Measurements from ENCODE around the gene ATP11A.
A peak's percentile ranks its signal among the peaks of the same experiment; 100 is the strongest.
"Not testable (repeated sequence)": the region's sequence is repeated elsewhere in the genome, so short reads cannot be mapped to it uniquely, and the experiment has no call there.

The ATP11A gene

GRCh38 chr13:112692586-112692985 lies 2.7 kb downstream of the ATP11A start:
- DNase-seq (ENCODE audit: low spot score), result no peak

DNA sequence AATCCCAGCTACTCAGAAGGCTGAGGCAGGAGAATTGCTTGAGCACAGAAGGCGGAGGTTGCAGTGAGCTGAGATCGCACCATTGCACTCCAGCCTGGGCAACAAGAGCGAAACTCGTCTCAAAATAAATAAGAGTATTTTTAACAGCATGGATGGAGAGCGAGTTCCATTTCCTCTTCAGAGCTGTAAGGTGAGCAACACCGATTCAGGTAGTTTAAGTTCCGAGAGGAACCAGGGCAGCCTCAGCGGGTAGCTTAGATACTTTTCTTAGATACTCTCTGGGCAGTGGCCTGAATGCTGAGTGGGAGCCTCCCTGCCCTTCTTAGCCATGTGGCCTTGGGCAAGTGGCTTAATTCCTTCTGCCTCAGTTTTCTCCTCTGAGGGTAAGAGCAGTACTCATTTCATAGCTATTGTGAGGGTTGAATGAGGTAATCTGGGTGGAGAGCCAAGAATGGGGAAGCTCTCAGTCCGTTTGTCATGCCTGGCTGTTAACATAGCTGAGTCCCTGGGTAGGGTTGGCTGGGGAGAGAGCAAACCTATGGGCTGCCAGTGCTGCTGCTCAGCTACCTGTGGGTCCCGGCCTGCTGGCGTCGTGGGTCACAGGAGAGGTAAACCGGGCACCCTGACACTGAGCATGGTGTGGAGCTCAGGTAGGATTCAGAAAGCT lies 4.1 kb downstream of the ATP11A start:
- peak; percentile 27 for DNase-seq (ENCODE audit: low spot score)

DNA sequence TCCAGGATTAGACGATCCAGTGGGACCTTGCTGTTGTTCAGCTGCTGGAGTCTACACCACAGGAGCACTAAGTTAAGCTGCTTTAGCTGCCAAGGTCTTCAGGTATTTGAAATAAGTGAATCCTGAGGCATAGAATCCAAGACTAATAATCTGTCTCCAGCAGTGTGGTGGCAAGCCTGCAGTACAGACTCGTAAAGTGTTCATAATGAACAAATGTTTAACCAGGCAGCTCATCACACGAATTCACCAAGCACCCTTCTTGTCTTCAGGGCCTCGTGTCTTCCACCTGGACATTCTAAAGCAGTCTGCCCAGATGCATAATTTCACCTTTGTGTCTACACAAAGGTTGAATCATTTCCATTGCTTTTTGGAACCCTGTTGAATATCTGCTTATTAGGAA lies 5.3 kb downstream of the ATP11A start:
- DNase-seq (ENCODE audit: low spot score), result no peak

DNA sequence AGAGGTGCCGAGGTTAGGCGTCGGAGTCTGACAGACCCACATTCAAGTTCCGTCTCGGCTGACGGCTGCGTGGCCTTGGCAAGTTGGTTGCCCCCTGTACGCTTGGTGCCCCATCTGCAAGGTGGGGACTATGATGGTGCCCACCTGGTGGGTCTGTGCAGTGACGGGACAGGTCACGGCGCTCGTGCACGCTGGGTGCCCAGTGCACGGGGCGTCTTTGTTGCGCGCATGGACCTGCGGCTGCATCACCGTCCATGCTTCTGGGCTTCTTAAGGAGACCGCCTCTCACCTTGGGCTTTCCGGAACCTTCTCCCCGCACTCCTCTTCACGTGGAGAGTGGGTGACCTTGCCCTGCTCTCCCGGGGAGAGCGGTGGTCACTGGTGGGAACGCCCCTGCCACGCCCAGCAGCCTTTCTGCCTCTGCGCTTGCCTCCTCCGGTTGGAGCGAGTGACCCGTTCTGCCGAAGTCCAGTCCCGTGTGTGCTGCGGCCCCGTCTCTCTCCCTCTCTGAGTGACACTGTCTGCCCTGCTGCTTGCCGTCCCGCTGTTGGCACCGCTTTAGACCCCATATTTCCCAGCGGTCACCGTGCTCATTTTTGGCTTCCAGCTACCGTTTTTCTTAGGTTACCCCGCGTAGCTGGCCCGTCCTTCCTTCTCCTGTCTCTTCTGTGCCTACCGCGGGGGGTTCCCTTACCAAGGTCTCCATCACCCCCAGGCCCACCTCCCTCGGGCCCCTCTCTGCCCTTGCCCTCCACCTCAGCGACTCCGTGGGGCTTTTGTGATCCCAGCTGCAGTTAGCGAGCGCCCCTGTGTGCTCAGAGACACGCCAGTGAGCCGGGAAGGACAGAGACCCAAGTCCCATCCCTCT lies 6.4 kb downstream of the ATP11A start:
- no peak for DNase-seq (ENCODE audit: low spot score)

DNA sequence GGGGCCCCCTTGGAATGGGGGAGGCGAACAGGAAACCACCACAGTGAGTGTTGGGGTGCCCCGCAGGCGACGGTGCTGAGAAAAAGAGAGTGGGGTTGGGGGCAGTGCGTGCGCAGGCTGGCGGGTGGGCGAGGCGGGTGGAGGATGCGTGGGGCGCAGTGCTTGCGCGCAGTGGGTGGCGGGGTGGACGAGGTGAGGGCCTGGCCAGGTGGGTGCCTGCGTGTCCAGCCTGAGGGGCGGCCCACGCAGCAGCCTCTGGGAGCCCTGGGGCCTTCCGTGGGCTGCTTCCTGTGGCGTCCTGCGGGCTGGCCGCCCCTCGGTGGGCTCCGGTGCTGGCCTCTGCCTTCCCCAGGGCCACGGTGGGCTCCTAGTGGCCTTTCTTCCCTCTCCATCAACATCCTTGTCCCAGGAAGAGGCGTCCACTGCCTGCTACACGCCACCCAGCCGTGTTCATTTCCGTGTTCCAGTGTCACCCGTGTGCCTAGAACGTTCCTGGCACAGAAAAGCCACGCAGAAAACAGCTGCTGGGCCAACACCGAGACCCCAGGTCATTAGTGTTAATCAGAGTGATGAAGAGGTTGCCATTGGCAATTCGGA lies 7.1 kb downstream of the ATP11A start:
- no peak for DNase-seq (ENCODE audit: low spot score)

- DNase-seq (ENCODE audit: low spot score), result no peak
Observed at GRCh38 chr13:112697756-112698655, 8.2 kb downstream of the ATP11A start.

- DNase-seq (ENCODE audit: low spot score), result no peak
Observed at GRCh38 chr13:112699322-112699918, 9.6 kb downstream of the ATP11A start.

DNA sequence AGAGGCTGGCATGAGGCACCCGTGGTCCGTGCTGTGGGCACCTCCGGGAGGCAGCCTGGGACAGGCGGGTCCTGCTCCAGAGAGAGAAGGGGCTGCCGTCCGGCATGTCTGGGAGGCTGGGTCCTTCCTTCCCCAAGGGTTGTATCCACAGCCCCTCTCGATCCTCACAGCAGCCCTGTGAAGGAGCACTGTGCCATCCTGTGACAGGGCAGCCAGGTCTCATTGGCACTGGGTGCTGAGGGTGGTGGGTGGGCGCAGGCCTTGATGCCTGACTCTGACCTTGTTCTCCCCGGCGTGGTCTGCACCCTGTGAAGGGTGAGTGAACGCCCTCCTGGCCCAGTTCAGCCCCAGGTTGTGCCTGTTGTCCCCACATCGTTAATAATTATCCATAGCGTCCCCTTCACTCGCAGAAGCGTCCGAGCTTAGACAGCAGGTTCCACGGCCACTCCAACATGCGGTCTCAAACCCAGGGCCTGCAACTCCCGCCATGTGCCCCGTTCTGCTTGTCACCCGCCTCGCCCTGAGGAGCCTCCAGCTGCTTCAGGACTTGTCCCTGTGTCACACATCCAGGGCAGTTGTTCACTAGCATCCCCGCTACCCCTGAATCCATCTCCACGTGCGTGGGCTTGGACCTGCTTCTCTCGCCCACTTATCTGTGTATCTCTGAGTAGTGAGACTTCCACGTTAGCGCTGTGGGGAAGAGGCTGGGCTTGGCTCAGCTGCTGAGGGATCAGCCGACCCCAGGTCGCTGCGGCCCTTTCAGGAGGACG lies 10.6 kb downstream of the ATP11A start:
- DNase-seq (ENCODE audit: low spot score), result no peak

GRCh38 chr13:112702341-112702985 lies 12.6 kb downstream of the ATP11A start:
- DNase-seq (ENCODE audit: low spot score), result no peak

DNA sequence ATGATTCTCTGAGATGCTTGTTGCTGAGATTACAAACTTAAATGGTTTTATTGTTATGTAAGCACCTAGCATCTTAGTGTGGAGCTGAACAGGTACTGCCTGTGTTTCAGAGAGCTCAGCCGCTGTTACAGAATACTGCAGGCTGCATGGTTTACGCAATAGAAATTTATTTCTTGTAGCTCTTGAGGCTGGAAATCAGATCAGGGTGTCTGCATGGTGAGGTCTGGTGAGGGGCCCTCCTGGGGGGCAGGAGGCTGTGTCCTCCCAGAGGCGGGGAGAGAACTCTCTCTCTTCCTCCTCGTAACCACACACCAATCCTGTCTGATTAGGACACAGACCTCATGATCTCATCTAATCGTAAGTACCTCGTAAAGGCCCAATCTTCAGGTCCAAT lies 13.1 kb downstream of the ATP11A start:
- DNase-seq (ENCODE audit: low spot score), result no peak

DNA sequence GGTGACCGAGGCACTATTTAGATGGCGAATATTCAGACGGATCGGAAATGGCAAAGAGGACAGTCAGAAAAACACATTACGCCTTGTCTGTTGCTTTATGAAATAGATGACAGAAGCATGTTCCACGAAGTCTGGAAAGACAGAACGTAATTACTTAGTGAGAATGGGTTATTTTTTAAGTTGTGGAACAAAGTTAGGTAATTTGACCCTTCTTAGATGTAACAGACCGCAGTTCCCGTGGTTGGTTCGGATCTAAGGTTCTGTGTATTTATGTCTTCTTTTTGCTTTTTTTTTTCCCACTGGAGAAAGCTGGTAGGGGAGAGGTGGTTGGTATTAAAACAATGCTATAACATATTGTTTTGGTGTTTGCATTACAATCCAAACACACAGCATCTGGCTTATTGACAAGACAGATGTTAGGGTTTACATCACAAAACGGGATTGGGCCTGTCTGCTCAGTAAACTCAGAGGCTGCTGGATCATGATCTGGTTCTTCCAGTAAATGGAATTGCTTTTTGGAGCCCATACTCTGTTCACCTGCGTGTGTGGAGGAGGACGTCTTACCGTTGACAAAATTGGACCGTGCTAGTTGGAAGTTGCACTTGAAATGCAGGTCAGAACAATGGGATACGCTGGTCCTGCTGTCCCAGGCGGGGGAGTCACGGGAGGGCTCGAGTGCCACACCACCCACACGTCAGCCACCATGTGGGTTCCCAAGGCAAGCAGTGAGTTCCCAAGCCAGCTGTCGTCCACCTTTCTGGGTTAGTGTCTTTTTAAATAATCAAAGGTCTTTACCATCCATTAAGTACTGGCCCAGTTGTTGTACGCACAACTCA lies 13.8 kb downstream of the ATP11A start:
- no peak for DNase-seq (ENCODE audit: low spot score)

- no peak for DNase-seq (ENCODE audit: low spot score)
Observed at GRCh38 chr13:112704308-112705145, 14.7 kb downstream of the ATP11A start.

- DNase-seq (ENCODE audit: low spot score), result no peak
Observed at GRCh38 chr13:112705286-112705685, 15.4 kb downstream of the ATP11A start.

- DNase-seq (ENCODE audit: low spot score), result no peak
Observed at GRCh38 chr13:112706171-112706570, 16.3 kb downstream of the ATP11A start.

GRCh38 chr13:112708560-112709240 lies 18.9 kb downstream of the ATP11A start:
- no peak for DNase-seq (ENCODE audit: low spot score)

DNA sequence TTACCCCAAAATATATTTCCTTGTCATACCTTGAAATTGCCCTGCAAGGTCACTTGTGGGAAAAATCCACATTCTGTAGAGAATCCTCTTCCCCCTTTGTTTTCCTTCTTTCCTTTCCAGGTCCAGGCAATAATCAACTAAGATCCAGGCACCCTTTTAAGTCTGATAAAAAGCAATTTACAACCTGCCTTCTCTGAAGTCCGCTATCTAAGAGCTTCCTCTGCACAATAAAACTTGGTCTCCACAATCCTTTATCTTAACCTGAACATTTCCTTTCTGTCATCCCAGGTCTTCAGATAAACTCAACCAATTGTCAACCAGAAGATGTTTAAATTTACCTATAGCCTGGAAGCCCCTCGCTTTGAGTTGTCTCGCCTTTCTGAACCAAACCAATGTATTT lies 19.5 kb downstream of the ATP11A start:
- not testable (repeated sequence) for DNase-seq (ENCODE audit: low spot score)

DNA sequence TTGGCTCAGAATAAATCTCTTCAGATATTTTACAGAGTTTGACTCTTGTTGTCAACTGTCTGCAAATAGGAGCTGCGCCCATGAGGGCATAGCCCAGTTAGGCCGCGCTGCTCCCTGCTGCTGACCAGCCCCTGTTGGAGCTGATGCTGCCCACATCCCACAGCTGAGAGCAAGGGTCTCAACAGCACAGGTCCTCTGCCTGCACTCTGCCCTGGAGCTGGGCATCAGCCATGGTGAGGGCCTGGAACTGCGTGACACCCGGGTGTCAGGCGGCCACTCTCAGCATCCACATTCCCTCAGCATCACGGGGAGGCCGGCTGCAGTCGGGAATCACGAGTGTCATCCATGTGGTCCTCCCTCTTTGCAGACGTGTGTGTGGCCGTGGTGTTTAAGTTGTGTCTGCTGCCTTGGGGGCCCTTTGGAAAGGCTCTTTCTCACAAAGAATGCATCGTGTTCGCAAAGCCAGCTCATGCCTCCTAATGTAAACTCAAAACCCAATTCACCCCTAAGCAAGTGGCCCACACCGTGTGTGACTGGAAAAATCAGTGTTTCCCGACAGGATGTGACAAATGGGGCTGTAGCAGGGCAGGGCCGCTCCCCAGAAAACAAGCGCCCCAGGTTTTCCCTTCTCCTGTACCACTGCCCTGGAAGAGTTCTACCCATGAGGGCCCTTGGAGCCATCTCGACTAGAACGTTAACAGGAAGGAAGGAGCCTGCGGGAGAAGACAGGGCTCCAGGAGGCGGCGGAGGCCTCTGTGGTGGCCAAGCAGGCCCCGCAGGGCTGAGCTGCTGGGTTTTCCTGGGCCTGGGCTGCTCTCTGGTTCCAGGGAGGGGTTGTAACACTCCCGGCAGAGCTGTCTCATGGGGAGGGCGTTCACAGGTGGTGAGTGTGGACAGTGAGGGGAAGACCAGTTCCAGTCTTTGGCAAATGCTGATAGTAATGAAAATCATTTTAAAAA lies 20.3 kb downstream of the ATP11A start:
- no peak for DNase-seq (ENCODE audit: low spot score)
